Testis (tissue), 2 donors: ENCODE results near the gene ESAM.

Experiments used
- POLR2A ChIP-seq: fragments of 450-650 bp; IDR thresholded peaks from one replicate; pipeline ENCODE4 v1.6.1; 2017; ENCODE audit warnings: antibody characterized with exemption, mild to moderate bottlenecking, moderate library complexity
- TF ChIP-seq, protein P1 (sequence below), 3 experiments: fragments of 450-650 bp in 2 of 3; fragments of 200-600 bp in 1 of 3; sonication (generic) in 1 of 3; IDR thresholded peaks; one replicate each; pipeline ENCODE4 v1.5.1; 2016 to 2019; ENCODE audit warnings: antibody characterized with exemption in 3 of 3, mild to moderate bottlenecking in 2 of 3, moderate library complexity in 1 of 3

DNA sequence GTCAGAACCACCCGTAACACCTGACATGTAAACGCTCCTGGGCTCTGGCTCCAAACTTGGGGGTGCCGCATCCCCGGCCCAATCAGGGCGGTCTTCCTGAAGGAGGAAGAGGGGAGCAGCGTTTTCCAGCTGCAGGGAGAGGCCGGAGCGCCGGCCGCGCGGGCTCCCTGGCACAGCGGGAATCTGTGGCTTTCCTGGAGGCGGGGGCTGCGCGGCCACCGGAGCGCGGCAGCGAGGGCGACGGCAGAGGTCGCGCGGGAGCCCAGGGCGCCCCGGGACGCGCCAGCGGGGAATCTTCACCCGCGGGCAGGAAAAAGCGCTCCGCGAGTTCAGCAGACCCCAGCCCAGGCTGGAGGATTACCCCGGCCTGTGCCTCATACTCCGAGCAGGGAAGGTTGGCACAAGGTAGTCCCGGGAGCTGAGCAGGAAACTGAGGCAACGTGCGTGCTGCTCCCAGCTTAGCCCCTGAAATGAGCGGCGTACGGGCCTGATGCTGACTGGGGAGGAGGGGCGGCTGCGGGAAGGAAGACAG, 600 bp upstream of the ESAM start:
- TF ChIP-seq, protein P1, sequence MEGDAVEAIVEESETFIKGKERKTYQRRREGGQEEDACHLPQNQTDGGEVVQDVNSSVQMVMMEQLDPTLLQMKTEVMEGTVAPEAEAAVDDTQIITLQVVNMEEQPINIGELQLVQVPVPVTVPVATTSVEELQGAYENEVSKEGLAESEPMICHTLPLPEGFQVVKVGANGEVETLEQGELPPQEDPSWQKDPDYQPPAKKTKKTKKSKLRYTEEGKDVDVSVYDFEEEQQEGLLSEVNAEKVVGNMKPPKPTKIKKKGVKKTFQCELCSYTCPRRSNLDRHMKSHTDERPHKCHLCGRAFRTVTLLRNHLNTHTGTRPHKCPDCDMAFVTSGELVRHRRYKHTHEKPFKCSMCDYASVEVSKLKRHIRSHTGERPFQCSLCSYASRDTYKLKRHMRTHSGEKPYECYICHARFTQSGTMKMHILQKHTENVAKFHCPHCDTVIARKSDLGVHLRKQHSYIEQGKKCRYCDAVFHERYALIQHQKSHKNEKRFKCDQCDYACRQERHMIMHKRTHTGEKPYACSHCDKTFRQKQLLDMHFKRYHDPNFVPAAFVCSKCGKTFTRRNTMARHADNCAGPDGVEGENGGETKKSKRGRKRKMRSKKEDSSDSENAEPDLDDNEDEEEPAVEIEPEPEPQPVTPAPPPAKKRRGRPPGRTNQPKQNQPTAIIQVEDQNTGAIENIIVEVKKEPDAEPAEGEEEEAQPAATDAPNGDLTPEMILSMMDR (IDR thresholded peaks at IDR 0.05) = no peak
- TF ChIP-seq POLR2A = no peak
